NCI-H1105 (cell line): Measurements from ENCODE around the gene ADCY2.
"Not testable (repeated sequence)": the region's sequence is repeated elsewhere in the genome, so short reads cannot be mapped to it uniquely, and the experiment has no call there.

Experiments used
- DNase-seq: peaks from one replicate; lab custom pipeline; 2025; lab: John Stamatoyannopoulos, UW

ADCY2 gene

GRCh38 chr5:7395432-7395946 is 449 bp upstream of the ADCY2 start:
- DNase-seq, result no peak

DNA sequence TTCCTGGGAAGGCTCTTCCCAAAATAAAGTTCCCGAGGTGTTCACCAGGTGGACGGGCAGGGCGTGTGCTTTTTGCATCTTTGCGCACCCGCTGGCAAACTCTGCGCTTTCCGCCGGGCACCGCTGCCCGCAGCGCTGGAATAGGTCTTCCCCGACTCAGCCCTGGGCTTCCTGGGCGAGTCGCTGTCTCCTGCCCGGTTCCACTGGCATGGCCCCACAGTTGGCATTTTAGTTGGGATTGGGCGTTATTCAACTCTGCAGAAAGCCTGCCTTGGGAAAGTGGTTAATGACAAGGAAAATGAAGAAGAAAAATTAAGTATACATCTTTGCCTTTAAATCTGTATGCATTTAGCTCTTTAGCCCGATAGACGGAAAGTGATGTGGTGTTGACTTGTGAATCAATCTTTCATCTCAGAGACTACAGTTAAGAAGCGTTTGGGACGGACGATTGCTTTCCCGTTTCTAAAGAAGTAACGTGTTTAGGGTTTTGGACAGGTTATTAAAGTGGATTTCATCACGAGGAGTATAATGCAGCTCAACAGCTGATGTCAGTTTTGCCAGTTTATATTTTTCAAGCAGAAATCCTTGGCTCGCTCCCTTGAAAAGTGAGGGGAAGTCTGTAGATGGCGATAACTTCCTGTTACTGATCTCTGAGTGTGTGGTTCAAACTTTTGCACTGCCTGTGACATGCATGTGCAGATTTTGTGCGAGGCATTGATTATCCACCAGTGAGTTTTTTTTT is 946 bp downstream of the ADCY2 start:
- DNase-seq, result peak; percentile 61

- DNase-seq, result peak; percentile 59
Observed at GRCh38 chr5:7397937-7398336, 2.0 kb downstream of the ADCY2 start.

- peak; percentile 84 for DNase-seq
Observed at GRCh38 chr5:7398596-7399280, 2.8 kb downstream of the ADCY2 start.

GRCh38 chr5:7405277-7405676 is 9.3 kb downstream of the ADCY2 start:
- no peak for DNase-seq

DNA sequence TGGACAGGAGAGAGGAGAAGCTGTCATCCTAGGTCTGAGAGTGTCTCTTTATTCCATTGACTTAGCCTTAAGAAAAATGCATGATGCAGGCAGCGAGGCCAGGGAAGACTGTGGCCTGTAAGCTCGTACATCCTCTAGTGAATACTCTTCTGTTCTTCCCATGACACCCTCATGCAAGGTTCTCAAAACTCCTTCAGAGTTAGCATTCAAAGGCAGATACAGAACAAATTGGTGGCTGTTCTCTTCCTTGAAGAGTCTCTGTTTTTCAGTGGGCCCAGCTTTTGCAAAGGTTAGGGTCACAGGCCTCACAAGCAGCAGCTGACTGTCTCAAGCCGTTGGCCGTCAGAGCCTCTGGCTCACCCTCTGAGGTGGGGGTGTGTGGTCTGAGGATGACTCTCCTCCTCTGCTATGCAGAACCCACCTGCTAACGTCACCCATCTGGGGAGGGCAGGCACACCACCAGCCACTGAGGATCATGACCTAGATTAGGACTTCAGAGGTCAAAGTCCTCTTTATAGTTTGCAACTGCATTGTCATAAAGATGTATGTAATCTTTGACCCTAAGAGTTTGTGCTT is 15.1 kb downstream of the ADCY2 start:
- no peak for DNase-seq

DNA sequence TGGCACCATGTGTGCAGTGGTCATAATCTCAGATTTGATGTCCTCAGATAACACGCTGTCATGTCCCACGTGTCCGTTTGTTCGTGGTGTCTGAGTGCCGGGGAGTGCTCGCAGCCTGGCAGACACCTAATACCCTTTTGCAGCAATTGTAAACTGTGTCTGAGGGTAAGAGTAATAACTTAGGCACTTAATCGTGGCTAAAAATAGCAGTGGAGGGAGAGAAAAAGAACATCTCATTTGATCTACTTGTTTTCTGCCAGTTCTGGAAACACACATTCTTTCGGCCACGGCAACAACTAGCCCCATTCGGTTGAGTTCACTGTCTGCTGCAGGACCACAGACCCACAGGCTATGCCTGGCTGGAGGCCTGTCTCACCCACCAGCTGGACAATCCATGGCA is 16.5 kb downstream of the ADCY2 start:
- DNase-seq, result no peak

GRCh38 chr5:7415123-7415522 is 19.2 kb downstream of the ADCY2 start:
- no peak for DNase-seq

DNA sequence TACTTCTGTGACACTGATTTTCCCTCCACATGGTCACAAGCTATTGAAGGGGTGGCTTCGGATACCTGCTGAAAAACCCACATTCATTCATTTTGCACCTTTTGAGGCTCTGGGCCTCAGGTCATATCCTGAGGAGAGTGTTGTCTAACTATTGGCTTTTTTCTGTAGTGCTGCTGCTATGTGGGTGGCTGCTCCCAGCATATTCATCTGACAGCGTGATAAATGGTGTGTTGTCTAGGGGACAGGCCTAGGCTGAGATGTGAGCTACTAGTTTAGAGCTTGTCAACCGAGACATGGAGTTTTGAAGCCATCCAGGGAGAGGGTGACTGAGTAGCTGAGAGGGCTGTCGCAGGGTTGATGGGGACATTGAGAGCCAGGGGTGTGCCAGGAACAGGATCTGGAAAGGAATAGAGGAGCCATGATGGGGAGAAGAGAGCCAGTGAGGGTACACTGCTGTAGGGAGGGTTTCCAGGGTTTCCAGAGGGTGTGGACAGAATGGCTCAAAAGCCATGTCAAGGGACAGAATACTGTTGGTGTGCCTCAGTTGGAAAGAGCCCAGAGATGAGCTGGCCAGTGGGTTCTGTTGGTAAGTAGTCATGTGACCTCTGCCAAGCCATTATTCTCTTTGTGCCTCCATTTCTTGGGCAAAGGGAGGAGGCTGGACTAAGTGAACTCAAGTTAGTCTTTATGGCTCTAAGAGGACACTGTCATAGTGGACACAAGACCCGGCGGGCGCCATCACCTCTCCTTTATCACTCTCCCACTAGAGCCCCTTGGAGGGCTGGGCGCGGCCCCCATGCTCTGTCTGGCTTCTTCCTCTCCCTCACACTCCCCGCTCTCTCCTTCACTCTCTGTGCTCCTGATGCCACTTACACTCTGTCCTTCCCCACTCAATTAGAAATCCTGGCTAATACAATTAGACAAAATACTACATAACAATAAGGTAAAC is 19.9 kb downstream of the ADCY2 start:
- no peak for DNase-seq

DNA sequence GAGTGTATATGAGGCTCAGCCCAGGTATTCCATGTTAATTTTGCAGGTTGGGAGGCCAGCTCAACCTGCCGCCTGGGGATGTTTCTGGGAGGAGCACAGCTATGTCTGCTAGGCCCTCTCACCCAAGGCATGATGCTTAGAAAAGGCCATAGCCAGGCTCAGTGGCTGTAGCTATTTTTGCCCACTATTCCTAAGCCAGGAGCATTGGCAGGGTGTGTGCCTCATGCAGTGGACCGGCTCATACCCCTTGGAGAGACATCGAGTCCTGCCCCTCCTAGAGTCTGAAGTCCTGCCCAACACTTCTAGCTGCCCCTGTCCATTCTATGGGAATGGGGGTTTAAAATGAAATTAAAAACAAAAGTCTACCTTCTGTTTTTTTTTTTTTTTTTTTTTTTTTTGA is 22.3 kb downstream of the ADCY2 start:
- no peak for DNase-seq

- DNase-seq, result no peak
Observed at GRCh38 chr5:7419367-7419766, 23.4 kb downstream of the ADCY2 start.

DNA sequence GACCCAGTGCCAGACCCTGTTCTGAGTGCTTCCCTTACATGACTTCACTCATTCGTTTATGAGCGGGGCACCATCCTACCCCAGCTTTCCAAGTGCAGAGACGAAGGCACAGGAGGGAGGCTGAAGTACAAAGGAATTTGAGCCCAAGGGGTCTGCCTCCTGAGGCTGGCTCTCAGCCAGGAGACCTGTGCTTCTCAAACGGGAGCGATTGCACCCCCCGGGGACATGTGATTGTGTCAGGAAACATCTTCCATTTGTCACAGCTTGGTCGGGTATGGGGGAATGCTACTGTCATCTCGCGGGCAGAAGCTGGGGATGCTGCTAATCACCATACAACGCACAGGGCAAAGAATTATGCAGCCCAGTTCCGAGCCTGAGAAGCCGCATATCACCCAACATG is 23.9 kb downstream of the ADCY2 start:
- DNase-seq, result no peak

- DNase-seq, result no peak
Observed at GRCh38 chr5:7420510-7421280, 24.8 kb downstream of the ADCY2 start.

GRCh38 chr5:7422316-7423106 is 26.6 kb downstream of the ADCY2 start:
- no peak for DNase-seq

DNA sequence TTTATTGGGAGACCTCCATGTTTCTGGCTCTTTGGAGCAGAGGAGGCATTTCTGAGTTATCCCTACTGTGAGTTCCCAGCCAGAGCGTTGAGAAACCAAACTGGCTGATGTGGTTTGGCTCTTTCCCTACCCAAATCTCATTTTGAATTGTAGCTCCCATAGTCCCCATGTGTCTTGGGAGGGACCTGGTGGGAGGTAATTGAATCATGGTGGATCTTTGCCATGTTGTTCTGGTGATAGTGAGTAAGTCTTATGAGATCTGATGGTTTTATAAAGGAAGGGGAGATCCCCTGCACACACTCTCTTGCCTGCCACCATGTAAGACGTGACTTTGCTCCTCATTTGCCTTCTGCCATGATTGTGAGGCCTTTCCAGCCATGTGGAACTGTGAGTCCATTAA is 27.3 kb downstream of the ADCY2 start:
- not testable (repeated sequence) for DNase-seq

DNA sequence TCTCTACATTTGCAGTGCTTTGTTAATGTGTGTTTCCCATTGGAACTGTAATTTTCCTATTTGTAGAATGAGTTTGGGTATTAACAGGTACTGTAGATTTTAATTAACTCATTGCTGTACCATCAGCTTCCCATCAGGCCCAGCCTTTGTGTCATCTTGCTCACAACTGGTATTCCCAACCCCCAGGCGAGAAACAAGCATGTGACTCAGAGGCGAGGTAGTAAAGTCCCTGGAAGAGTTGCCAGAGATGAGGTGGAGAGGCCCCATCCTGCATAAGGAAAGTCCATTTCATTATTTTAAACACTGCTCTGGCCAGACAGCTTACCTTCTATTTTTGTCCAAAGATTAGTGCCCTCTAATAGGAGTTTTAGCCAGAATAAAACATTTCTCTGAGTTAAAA is 29.9 kb downstream of the ADCY2 start:
- DNase-seq, result no peak

DNA sequence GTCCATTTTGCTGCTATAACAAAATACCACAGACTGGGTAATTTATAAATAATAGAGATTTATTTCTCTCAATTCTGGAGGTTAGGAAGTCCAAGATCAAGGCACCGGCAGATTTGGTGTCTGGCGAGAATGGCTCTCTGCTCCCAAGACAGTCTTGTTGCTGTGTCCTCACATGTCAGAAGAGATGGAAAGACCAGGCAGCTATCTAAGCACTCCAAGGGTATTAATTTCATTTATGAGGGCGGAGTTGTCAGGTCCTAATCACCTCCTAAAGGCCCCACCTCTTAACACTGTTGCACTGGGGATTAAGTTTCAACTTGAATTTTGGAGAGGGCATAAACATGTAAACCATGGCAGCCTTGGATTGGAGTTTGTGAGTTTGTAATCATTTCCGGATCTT is 30.3 kb downstream of the ADCY2 start:
- no peak for DNase-seq

GRCh38 chr5:7434914-7435313 is 39.0 kb downstream of the ADCY2 start:
- DNase-seq, result no peak

GRCh38 chr5:7435503-7435902 is 39.6 kb downstream of the ADCY2 start:
- DNase-seq, result no peak

- DNase-seq, result no peak
Observed at GRCh38 chr5:7436521-7436920, 40.6 kb downstream of the ADCY2 start.
